Measurements from ENCODE around the gene PDE11A.

PDE11A gene

GRCh38 chr2:177587371-177587770 is 485.2 kb downstream of the PDE11A start:
- DNase-seq: no peak

DNA sequence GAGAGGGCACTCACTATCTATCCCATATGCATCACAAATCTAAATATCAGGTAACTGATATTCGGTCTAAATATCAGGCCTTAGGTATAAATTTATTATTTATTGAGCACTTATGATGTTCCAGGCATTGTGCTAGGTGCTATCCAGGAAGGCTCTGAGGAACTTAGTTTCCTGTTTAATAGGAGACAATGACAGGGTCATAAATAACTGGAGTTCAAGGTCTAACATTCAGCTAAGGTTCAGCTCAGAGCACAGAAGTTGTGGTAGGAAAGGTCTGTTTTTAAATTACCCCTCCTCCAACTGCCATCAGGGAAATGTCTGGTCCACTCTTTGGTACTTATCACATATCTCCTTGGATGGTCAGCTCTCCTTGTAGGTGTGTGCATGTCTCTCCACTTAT is 486.4 kb downstream of the PDE11A start:
- no peak for DNase-seq

DNA sequence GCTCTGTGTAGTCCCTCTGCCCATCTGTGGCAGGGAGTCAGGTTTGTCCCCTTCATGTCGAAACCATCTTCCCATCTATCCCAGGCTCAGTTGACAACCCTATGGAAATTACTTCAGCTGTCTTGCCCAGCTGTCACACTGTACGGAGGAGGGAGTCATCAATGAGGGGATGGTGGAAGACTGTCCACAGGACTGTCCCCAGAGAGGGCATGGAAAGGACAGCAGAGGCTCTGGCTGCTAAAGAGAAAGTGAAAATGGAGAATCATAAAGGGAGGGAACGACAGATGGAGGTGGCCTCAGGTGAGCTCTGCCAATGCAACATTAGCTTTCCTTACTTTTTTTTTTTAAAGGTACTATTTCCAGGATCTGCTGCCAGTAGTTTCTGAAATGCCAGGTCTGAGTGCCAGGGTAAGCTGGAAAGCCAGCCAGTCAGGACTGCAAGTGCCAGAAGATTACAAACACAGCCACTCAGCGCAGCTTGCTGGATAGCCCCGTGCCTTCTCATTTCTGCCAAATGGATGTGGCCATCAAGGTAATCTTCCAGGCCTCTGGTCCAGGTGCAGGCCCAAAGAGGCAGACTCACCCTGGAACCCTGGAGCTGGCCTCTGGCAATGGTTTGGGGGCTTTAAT is 487.2 kb downstream of the PDE11A start:
- DNase-seq: no peak

DNA sequence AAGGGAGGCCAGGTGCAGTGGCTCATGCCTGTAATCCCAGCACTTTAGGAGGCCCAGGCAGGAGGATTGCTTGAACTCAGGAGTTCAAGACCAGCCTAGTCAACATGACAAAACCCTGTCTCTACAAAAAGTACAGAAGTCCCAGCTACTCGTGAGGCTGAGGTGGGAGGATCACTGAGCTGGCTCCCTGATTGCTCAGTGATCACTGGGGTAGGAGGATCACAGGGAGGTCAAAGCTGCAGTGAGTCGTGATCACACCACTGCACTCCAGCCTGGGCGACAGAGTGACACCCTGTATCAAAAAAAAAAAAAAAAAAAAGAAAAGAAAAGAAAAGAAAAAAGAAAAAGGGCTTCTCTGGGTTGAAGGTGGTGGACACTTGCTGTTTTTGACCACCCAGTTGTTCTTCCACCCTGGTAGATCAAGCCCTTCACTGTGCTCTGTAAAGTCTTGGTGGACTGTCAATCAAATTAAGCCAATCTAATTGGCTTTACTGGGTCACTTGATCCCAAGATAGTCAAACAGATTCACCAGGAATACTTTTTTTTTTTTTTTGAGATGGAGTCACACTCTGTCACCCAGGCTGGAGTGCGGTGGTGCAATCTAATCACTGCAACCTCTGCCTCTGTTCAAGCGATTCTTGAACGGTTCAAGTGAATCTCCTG is 488.4 kb downstream of the PDE11A start:
- no peak for DNase-seq

GRCh38 chr2:177582000-177582399 is 490.6 kb downstream of the PDE11A start:
- no peak for DNase-seq

- no peak for DNase-seq
Observed at GRCh38 chr2:177579486-177580036, 493.0 kb downstream of the PDE11A start.

GRCh38 chr2:177578454-177578853 is 494.1 kb downstream of the PDE11A start:
- no peak for DNase-seq

DNA sequence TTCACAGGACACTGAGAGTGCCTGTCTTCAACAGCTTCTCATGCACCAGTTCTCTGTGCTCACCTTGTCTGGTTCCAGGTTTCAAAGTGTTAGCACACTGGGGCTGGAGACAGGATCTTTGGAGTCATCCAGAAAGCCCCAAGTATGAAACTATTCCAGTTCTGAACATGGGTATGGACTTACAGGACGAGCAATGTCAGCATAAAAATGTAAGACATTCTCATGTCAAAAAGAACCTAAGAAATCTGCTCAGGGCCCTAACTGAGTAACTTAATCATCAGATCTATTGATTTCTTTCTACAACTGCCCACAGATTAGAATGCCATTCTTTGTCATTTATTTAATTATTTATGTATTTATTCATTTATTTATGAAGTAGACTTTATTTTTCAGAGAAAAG is 495.5 kb downstream of the PDE11A start:
- no peak for DNase-seq

- no peak for DNase-seq
Observed at GRCh38 chr2:177575358-177575757, 497.2 kb downstream of the PDE11A start.

DNA sequence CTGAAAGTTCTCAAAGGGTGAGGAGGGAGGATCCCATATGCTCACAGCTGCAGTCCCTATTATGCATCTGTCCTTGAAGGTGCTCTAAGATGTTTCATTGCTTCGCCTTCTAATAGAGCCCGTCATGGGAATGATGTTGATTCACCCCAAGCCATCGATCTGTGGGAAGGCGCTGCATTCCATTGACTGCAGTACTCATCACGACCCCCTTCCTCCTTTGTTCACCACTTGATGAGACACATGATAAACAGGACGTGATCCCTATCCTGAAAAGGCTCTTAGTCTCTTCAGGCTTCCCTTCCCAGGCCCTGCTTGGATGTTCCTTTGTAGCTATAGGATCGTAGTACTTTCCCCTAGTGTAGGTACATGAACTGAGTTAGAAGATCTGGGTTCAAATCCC is 498.2 kb downstream of the PDE11A start:
- no peak for DNase-seq
